Renal cortex interstitium (tissue), 11 donors: Measurements from ENCODE around the gene TGFBI. TPM values are rescaled to one million over a fixed set of nuclear protein-coding genes. Genes with fewer than 3 reads are reported as not detected.

Experiments used
- DNase-seq, 11 donors: peaks; one replicate each; pipeline ENCODE4 v3.0.0-alpha.2; 2013; ENCODE audit warnings: low read depth in 9 of 11, low spot score in 4 of 11; ENCODE audit errors: extremely low read depth in 1 of 11
- polyA plus RNA-seq, 3 donors: library from polyadenylated mRNA; unstranded; fragments of 120-200 nt; gene quantifications; one replicate each; pipeline ENCODE4 v1.2.1, GENCODE V29; 2013; ENCODE audit not compliant: insufficient read length in 3 of 3

Gene TGFBI
- polyA plus RNA-seq, 3 donors, result 215 to 272 (median 218) TPM

- no peak for DNase-seq
Observed at GRCh38 chr5:136054142-136055019, 25.6 kb downstream of the TGFBI start.

GRCh38 chr5:136055612-136056309 lies 27.0 kb downstream of the TGFBI start:
- DNase-seq, result no peak

- DNase-seq, result no peak
Observed at GRCh38 chr5:136056336-136056735, 27.5 kb downstream of the TGFBI start.

- DNase-seq, result no peak
Observed at GRCh38 chr5:136056771-136057335, 28.1 kb downstream of the TGFBI start.

- DNase-seq, result peak in 1 of 11 donors; percentile 65
Observed at GRCh38 chr5:136057401-136058038, 28.7 kb downstream of the TGFBI start.

- DNase-seq, result peak in 6 of 11 donors; percentile 58 to 86 (median 80)
Observed at GRCh38 chr5:136058039-136058971, 29.5 kb downstream of the TGFBI start.

GRCh38 chr5:136058972-136059354 lies 30.2 kb downstream of the TGFBI start:
- DNase-seq, result no peak

- DNase-seq, result no peak
Observed at GRCh38 chr5:136060963-136061362, 32.2 kb downstream of the TGFBI start.

GRCh38 chr5:136061630-136062365 lies 33.0 kb downstream of the TGFBI start:
- DNase-seq, result no peak

- no peak for DNase-seq
Observed at GRCh38 chr5:136062366-136063274, 33.8 kb downstream of the TGFBI start.

- DNase-seq, result no peak
Observed at GRCh38 chr5:136063778-136064465, 35.1 kb downstream of the TGFBI start.

GRCh38 chr5:136064510-136064909 lies 35.7 kb downstream of the TGFBI start:
- no peak for DNase-seq

- DNase-seq, result no peak
Observed at GRCh38 chr5:136065588-136065987, 36.8 kb downstream of the TGFBI start.

GRCh38 chr5:136066661-136067271 lies 38.0 kb downstream of the TGFBI start:
- no peak for DNase-seq

GRCh38 chr5:136067422-136067821 lies 38.6 kb downstream of the TGFBI start:
- DNase-seq, result no peak
